ENCODE results near the gene TENT5C.

TENT5C gene

GRCh38 chr1:117581391-117581943 lies 24.4 kb upstream of the TENT5C start:
- no peak overlapping the region for H3K4me2 ChIP-seq (ENCODE audit: low read length)
- H4K20me1 ChIP-seq (ENCODE audit: insufficient read depth, low read length): no peaks in the 10 kb centered on the region
- no peaks in the 10 kb centered on the region for H3K9me3 ChIP-seq (ENCODE audit: low read length)
- H3K27me3 ChIP-seq (ENCODE audit: insufficient read depth, low read length): 0 out of 2 replicates have a peak, but pooled peaks cover 3% of the 10 kb centered on the region
- no peaks in the 10 kb centered on the region for H3F3A ChIP-seq (ENCODE audit: insufficient read depth, low read length)
- H3K27ac ChIP-seq (ENCODE audit: low read depth, low read length, poor library complexity, severe bottlenecking): no peak overlapping the region
- no peaks in the 10 kb centered on the region for H3K4me1 ChIP-seq (ENCODE audit: insufficient read depth, low read length, severe bottlenecking)
- H3K9me2 ChIP-seq (ENCODE audit: low read depth, low read length): no peaks in the 10 kb centered on the region
- H3K36me3 ChIP-seq (ENCODE audit: insufficient read depth, low read length): no peaks in the 10 kb centered on the region
- H3K4me3 ChIP-seq (ENCODE audit: low read depth, low read length, poor library complexity, severe bottlenecking): no peak overlapping the region
- TF ChIP-seq EZH2 (IDR thresholded peaks at IDR 0.05; ENCODE audit: borderline replicate concordance, low read length): no peak
- TF ChIP-seq, protein P1, sequence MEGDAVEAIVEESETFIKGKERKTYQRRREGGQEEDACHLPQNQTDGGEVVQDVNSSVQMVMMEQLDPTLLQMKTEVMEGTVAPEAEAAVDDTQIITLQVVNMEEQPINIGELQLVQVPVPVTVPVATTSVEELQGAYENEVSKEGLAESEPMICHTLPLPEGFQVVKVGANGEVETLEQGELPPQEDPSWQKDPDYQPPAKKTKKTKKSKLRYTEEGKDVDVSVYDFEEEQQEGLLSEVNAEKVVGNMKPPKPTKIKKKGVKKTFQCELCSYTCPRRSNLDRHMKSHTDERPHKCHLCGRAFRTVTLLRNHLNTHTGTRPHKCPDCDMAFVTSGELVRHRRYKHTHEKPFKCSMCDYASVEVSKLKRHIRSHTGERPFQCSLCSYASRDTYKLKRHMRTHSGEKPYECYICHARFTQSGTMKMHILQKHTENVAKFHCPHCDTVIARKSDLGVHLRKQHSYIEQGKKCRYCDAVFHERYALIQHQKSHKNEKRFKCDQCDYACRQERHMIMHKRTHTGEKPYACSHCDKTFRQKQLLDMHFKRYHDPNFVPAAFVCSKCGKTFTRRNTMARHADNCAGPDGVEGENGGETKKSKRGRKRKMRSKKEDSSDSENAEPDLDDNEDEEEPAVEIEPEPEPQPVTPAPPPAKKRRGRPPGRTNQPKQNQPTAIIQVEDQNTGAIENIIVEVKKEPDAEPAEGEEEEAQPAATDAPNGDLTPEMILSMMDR (IDR thresholded peaks at IDR 0.05; ENCODE audit: low read length): no peak
- H2AFZ ChIP-seq (ENCODE audit: low read length): no peak overlapping the region
- H3K79me2 ChIP-seq (ENCODE audit: insufficient read depth, low read length): no peaks in the 10 kb centered on the region
- no peak overlapping the region for H3K9ac ChIP-seq (ENCODE audit: low read length)

DNA sequence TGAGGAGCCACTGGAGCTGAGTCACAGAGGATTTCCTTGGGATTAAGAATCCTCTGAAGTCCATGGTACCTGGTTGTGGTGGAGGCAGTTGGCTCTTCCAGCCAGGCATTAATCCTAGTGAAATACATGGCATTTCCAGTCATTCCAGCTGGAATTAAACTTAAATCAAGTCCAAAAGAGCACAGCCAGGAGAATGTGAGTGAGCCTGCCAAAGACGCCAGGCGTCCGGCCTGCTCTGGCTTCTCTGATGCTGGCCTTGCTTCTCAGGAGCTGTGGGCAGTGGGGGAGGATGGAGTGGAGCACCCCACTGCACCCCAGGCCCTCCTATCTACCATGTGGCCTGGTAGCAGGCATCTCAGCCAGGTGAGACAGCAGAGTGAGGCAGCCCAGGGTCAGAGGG lies 23.4 kb upstream of the TENT5C start:
- Histone ChIP-seq H3K4me1 (ENCODE audit: insufficient read depth, low read length, severe bottlenecking) (no peaks in the 10 kb centered on the region), H3K9ac (ENCODE audit: low read length) (no peak overlapping the region), H3K9me3 (ENCODE audit: low read length) (no peaks in the 10 kb centered on the region), H3K4me3 (ENCODE audit: low read depth, low read length, poor library complexity, severe bottlenecking) (no peak overlapping the region), H3K27me3 (ENCODE audit: insufficient read depth, low read length) (no peaks in the 10 kb centered on the region), H4K20me1 (ENCODE audit: insufficient read depth, low read length) (no peaks in the 10 kb centered on the region), H3K4me2 (ENCODE audit: low read length) (no peak overlapping the region), H3K36me3 (ENCODE audit: insufficient read depth, low read length) (no peaks in the 10 kb centered on the region), H2AFZ (ENCODE audit: low read length) (no peak overlapping the region), H3K27ac (ENCODE audit: low read depth, low read length, poor library complexity, severe bottlenecking) (no peak overlapping the region), H3K9me2 (ENCODE audit: low read depth, low read length) (no peaks in the 10 kb centered on the region), H3F3A (ENCODE audit: insufficient read depth, low read length) (no peaks in the 10 kb centered on the region), H3K79me2 (ENCODE audit: insufficient read depth, low read length) (no peaks in the 10 kb centered on the region)
- TF ChIP-seq, protein P1 (IDR thresholded peaks at IDR 0.05; ENCODE audit: low read length): no peak
- no peak for TF ChIP-seq EZH2 (IDR thresholded peaks at IDR 0.05; ENCODE audit: borderline replicate concordance, low read length)

DNA sequence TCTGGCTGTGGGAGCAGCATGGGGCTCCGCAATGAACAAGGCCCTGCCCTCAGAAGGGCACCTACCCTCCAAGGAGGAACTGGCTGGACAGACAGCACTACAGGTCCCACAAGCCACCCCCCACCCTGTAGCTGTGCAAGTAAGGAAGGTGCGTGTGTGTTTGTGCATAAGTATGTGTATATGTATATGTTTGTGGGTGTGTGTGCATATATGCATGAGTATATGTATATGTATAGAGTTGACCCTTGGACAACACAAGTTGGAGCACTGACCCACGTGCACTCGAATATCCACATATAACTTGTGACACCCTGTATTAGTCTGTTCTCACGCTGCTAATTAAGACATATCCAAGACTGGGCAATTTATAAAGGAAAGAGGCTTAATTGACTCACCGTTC lies 22.6 kb upstream of the TENT5C start:
- H3K4me2 ChIP-seq (ENCODE audit: low read length): no peak overlapping the region
- no peaks in the 10 kb centered on the region for H3K9me2 ChIP-seq (ENCODE audit: low read depth, low read length)
- no peak overlapping the region for H3K4me3 ChIP-seq (ENCODE audit: low read depth, low read length, poor library complexity, severe bottlenecking)
- no peaks in the 10 kb centered on the region for H3K79me2 ChIP-seq (ENCODE audit: insufficient read depth, low read length)
- no peak overlapping the region for H3K27ac ChIP-seq (ENCODE audit: low read depth, low read length, poor library complexity, severe bottlenecking)
- no peaks in the 10 kb centered on the region for H4K20me1 ChIP-seq (ENCODE audit: insufficient read depth, low read length)
- no peaks in the 10 kb centered on the region for H3K27me3 ChIP-seq (ENCODE audit: insufficient read depth, low read length)
- no peak overlapping the region for H3K9ac ChIP-seq (ENCODE audit: low read length)
- H3K4me1 ChIP-seq (ENCODE audit: insufficient read depth, low read length, severe bottlenecking): no peaks in the 10 kb centered on the region
- H3F3A ChIP-seq (ENCODE audit: insufficient read depth, low read length): no peaks in the 10 kb centered on the region
- no peak overlapping the region for H2AFZ ChIP-seq (ENCODE audit: low read length)
- no peaks in the 10 kb centered on the region for H3K36me3 ChIP-seq (ENCODE audit: insufficient read depth, low read length)
- TF ChIP-seq, protein P1 (IDR thresholded peaks at IDR 0.05; ENCODE audit: low read length): no peak
- TF ChIP-seq EZH2 (IDR thresholded peaks at IDR 0.05; ENCODE audit: borderline replicate concordance, low read length): no peak
- H3K9me3 ChIP-seq (ENCODE audit: low read length): no peaks in the 10 kb centered on the region

Measured in OCI-LY1 (cell line).